HCT116 (cell line): ENCODE data around the gene KIF7.

ENCODE experiments used
- ATF3 ChIP-seq: IDR thresholded peaks from 2 replicates; pipeline ENCODE4 v1.6.1; 2012
- CTCF ChIP-seq, 3 experiments: fragments of 200-600 bp in 1 of 3; sonication (generic) in 1 of 3; IDR thresholded peaks in 2 of 3; conservative IDR thresholded peaks in 1 of 3; 2 replicates each; pipeline ENCODE4 v1.5.1; 2012 to 2017; ENCODE audit warnings: low read depth in 2 of 3, low read length in 2 of 3, antibody characterized with exemption in 1 of 3, borderline replicate concordance in 1 of 3, control low read depth in 1 of 3, mild to moderate bottlenecking in 1 of 3, mixed read lengths in 1 of 3, mixed run types in 1 of 3, moderate library complexity in 1 of 3; ENCODE audit not compliant: insufficient read depth in 1 of 3
- EGR1 ChIP-seq: IDR thresholded peaks from 2 replicates; pipeline ENCODE4 v1.6.1; 2012; ENCODE audit warnings: low read depth
- EZH2 ChIP-seq: fragments of 200-600 bp; sonication (generic); IDR thresholded peaks from 2 replicates; pipeline ENCODE4 v1.6.1; 2017; ENCODE audit warnings: antibody characterized with exemption, mixed run types
- POLR2A ChIP-seq: IDR thresholded peaks from 2 replicates; pipeline ENCODE4 v1.7.0; 2011; ENCODE audit warnings: borderline replicate concordance; ENCODE audit not compliant: insufficient read depth, insufficient read length; ENCODE audit errors: extremely low read depth
- POLR2AphosphoS5 ChIP-seq: IDR thresholded peaks from 2 replicates; pipeline ENCODE4 v1.6.1; 2011; ENCODE audit warnings: mild to moderate bottlenecking, low read depth, low read length, moderate library complexity
- RAD21 ChIP-seq: IDR thresholded peaks from 2 replicates; pipeline ENCODE4 v1.6.1; 2012; ENCODE audit warnings: low read depth, mild to moderate bottlenecking
- YY1 ChIP-seq: IDR thresholded peaks from 2 replicates; pipeline ENCODE4 v1.6.1; 2011; ENCODE audit warnings: low read length, low read depth, moderate library complexity, mild to moderate bottlenecking; ENCODE audit not compliant: insufficient replicate concordance; ENCODE audit errors: extremely low read depth
- ZNF274 ChIP-seq: fragments of 200-500 bp; sonication (Bioruptor generic); IDR thresholded peaks from 2 replicates; pipeline ENCODE4 v1.6.1; 2014; ENCODE audit warnings: mild to moderate bottlenecking, low read depth, low read length, inconsistent platforms

- no peak for TF ChIP-seq EGR1
- peak; percentile 67 to 95 (median 90) for TF ChIP-seq CTCF (IDR thresholded peaks at IDR 0.05 in 2 of 3, conservative IDR thresholded peaks at IDR 0.05 in 1 of 3; ENCODE audit: borderline replicate concordance in 1 of 3, insufficient read depth in 1 of 3, low read depth in 2 of 3, low read length in 2 of 3)
- TF ChIP-seq YY1, result no peak
- no peak for TF ChIP-seq EZH2
- no peak for TF ChIP-seq ATF3
- TF ChIP-seq RAD21, result peak; percentile 72
- no peak for TF ChIP-seq ZNF274
- TF ChIP-seq POLR2AphosphoS5, result no peak
- no peak for TF ChIP-seq POLR2A
These were observed 7.9 kb downstream of the KIF7 start for GRCh38 chr15:89647191-89647851.
